Rectal smooth muscle tissue (tissue), 1 donor: ENCODE results near the gene PADI1.

Experiments used
- H3K27ac ChIP-seq: one replicate; pipeline ENCODE4 v1.7.0; 2013; ENCODE audit warnings: low read depth, low read length, inconsistent platforms
- H3K27me3 ChIP-seq: one replicate; pipeline ENCODE4 v1.7.0; 2013; ENCODE audit warnings: low read length; ENCODE audit not compliant: control insufficient read depth, insufficient read depth
- H3K36me3 ChIP-seq: one replicate; pipeline ENCODE4 v1.7.0; 2013; ENCODE audit warnings: low read length; ENCODE audit not compliant: control insufficient read depth, insufficient read depth
- H3K4me1 ChIP-seq: one replicate; pipeline ENCODE4 v1.7.0; 2013; ENCODE audit warnings: low read length; ENCODE audit not compliant: control insufficient read depth, insufficient read depth
- H3K4me3 ChIP-seq: one replicate; pipeline ENCODE4 v1.7.0; 2013; ENCODE audit warnings: low read length
- H3K9ac ChIP-seq: one replicate; pipeline ENCODE4 v1.7.0; 2013; ENCODE audit warnings: low read length

The PADI1 gene

GRCh38 chr1:17245816-17246325, 40.9 kb downstream of the PADI1 start:
- no peak overlapping the region for H3K4me3 ChIP-seq
- H3K27ac ChIP-seq, result no peak overlapping the region
- H3K36me3 ChIP-seq, result no peaks in the 10 kb centered on the region
- no peak overlapping the region for H3K9ac ChIP-seq
- no peaks in the 10 kb centered on the region for H3K4me1 ChIP-seq
- no peaks in the 10 kb centered on the region for H3K27me3 ChIP-seq

GRCh38 chr1:17246971-17247370, 42.0 kb downstream of the PADI1 start:
- no peaks in the 10 kb centered on the region for H3K4me1 ChIP-seq
- H3K9ac ChIP-seq, result no peak overlapping the region
- H3K27ac ChIP-seq, result no peak overlapping the region
- no peaks in the 10 kb centered on the region for H3K27me3 ChIP-seq
- H3K36me3 ChIP-seq, result no peaks in the 10 kb centered on the region
- H3K4me3 ChIP-seq, result no peak overlapping the region

GRCh38 chr1:17248781-17249180, 43.9 kb downstream of the PADI1 start, which contains the start of gene PADI3:
PADI3 (plus strand) TSS chr1:17249098; CDS start chr1:17249138, 40 bp downstream.
- Histone ChIP-seq H3K4me3 (no peak within 1 kb of the TSS), H3K9ac (no peak within 1 kb of the TSS), H3K36me3 (no peaks in the 10 kb centered on the region), H3K27ac (no peak within 1 kb of the TSS), H3K4me1 (no peaks in the 10 kb centered on the region), H3K27me3 (peaks cover 2% of the 10 kb centered on the region)

DNA sequence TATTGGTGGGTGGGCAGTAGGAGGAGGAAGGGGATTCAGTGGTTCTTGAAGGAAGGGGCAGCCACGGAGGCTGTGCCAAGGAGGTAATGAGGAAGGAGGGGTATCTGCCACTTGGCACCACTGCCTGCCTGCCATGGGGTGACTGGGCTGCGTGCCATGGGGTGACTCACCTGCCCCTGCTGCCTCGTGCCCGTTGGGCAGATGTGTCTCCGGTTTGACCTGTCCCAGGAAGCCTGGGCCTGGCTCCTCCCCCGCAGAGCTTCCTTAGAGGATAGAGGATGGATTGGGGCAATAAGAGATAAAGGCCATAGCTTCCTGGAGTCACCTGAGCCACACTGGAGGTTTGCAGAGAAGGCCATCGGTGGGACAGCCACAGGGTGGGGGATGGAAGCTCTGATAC, 45.7 kb downstream of the PADI1 start:
- Histone ChIP-seq H3K36me3 (no peaks in the 10 kb centered on the region), H3K4me1 (no peaks in the 10 kb centered on the region), H3K27ac (no peak overlapping the region), H3K4me3 (no peak overlapping the region), H3K27me3 (peaks cover 2% of the 10 kb centered on the region), H3K9ac (no peak overlapping the region)

GRCh38 chr1:17251246-17251645, 46.3 kb downstream of the PADI1 start:
- no peak overlapping the region for H3K9ac ChIP-seq
- H3K4me1 ChIP-seq, result no peaks in the 10 kb centered on the region
- peaks cover 2% of the 10 kb centered on the region for H3K27me3 ChIP-seq
- no peak overlapping the region for H3K4me3 ChIP-seq
- H3K36me3 ChIP-seq, result no peaks in the 10 kb centered on the region
- no peak overlapping the region for H3K27ac ChIP-seq

DNA sequence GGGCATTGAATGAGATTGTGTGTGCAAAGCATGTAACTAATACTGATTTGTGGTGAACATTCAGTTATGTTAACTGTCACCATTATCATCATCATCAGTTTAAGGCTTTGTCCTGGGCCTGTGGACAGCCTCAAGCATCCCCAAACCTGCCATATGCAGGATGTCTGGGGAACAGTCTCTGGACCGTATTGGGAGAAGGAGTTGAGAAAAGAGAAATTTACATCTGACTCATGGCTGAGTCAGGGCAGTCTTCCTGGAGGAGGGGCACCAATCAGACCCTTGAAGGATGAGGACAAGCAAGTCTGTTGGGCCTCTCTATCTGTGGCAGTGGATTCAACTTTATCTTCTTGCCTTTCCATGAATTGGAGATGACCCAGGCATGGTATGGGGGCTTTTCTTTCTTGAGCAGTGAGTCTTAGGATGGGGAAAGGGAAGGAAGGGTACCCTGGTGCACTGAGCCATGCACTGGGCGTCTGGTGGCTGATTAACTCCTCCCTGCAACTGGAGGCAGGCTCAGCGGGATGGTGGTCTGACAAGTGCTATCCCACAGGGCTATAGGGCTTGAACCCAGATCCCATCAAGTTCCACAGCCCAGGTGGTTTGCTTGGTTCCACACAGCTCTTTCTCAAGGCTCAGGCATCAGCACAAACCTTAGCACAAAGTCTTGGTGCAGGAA, 46.9 kb downstream of the PADI1 start:
- Histone ChIP-seq H3K4me3 (no peak overlapping the region), H3K4me1 (no peaks in the 10 kb centered on the region), H3K9ac (no peak overlapping the region), H3K27ac (no peak overlapping the region), H3K27me3 (peaks cover 2% of the 10 kb centered on the region), H3K36me3 (no peaks in the 10 kb centered on the region)

DNA sequence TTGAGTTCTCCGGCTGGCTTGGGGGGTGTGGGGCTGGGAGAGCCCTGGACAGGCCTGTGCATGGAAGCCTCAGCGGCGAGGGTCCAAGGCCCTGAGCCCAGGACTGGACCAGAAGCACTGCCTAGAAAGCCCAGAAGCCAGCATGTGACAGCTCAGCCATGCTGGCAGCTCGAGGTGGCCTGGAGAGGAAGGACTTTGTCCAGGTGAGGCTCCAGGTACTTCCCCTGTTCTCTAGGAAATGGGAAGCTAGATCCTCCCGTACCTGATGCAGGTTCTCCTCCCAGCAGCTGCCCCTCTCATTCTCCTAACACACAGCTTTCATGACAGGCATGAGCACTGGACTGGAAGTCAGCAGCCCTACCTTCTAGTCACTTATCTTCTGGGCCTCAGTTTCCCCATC, 50.4 kb downstream of the PADI1 start:
- no peak overlapping the region for H3K9ac ChIP-seq
- no peaks in the 10 kb centered on the region for H3K4me1 ChIP-seq
- H3K27ac ChIP-seq, result no peak overlapping the region
- H3K27me3 ChIP-seq, result peaks cover 2% of the 10 kb centered on the region
- H3K4me3 ChIP-seq, result no peak overlapping the region
- no peaks in the 10 kb centered on the region for H3K36me3 ChIP-seq

DNA sequence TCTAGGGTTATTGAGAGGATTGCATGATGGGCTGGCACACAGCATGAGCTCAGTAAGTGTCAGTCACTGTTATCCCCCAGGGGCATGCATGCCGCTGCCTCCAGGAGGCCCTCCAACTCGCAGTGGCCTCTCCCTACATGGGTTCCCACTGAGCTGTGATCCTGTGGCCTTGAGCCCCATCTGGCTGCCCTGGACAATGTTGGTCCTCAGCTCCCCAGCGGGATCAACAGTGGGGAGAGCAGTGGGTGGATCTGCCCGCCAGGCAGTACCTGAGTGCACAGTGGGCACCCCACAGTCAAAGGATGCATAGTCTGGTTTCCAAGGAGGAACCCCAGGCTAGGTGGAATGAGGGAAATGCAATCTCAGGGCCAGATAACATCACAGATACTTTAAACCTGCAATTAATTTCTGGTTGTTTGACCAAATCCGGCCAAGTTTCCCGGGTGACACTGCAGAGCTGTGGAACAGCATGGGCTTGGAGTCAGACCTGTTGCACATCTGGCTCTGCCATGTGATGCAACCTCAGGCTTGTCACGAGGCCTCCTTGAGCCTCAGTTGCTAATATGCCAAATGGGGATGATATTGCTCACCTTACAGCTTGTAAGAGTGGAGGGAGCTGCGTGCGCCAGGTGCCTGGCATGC, 53.3 kb downstream of the PADI1 start:
- H3K36me3 ChIP-seq, result no peaks in the 10 kb centered on the region
- H3K4me1 ChIP-seq, result no peaks in the 10 kb centered on the region
- H3K27me3 ChIP-seq, result peaks cover 1% of the 10 kb centered on the region
- no peak overlapping the region for H3K4me3 ChIP-seq
- H3K27ac ChIP-seq, result no peak overlapping the region
- no peak overlapping the region for H3K9ac ChIP-seq

DNA sequence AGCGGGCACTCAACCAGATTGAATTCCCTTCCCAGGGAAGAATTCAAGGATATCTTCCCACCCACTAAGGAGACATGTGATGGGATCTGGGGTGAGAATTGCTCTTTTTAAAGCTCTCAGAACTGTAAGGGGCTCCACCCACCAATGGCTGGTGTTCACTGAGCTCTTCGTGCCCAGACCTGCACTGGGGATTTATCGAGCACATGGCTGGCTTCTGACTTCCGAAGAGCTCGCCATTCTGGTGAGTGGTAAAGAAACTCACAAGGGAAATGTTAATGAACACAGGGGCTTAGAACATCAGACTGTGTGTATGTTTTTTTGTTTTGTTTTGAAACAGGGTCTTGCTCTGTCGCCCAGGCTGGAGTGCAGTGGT, 53.8 kb downstream of the PADI1 start:
- no peak overlapping the region for H3K4me3 ChIP-seq
- no peaks in the 10 kb centered on the region for H3K36me3 ChIP-seq
- no peak overlapping the region for H3K9ac ChIP-seq
- no peak overlapping the region for H3K27ac ChIP-seq
- no peaks in the 10 kb centered on the region for H3K4me1 ChIP-seq
- H3K27me3 ChIP-seq, result no peaks in the 10 kb centered on the region

DNA sequence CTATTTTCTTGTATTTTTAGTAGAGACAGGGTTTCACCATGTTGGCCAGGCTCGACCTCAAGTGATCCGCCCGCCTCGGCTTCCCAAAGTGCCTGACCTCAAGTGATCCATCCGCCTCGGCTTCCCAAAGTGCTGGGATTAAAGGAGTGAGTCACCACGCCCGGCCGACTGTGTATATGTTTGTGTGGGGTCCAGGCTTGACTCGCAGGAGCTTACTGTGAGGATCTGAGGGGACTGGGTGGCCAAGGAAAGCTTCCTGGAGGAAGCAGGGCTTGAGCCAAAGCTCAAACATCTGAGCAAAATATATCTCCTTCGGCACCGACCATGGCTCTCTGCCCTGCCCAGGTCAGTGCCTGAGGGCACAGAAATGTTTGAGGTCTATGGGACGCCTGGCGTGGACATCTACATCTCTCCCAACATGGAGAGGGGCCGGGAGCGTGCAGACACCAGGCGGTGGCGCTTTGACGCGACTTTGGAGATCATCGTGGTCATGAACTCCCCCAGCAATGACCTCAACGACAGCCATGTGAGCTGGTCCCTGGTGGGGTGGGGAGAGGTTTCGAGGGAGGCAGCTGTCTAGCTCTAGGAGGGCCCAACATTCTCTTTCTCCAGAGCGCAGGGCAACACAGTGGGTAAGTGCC, 54.4 kb downstream of the PADI1 start:
- Histone ChIP-seq H3K36me3 (no peaks in the 10 kb centered on the region), H3K27me3 (no peaks in the 10 kb centered on the region), H3K4me3 (no peak overlapping the region), H3K27ac (no peak overlapping the region), H3K9ac (no peak overlapping the region), H3K4me1 (no peaks in the 10 kb centered on the region)

GRCh38 chr1:17260264-17260663, 55.3 kb downstream of the PADI1 start:
- no peaks in the 10 kb centered on the region for H3K36me3 ChIP-seq
- no peak overlapping the region for H3K4me3 ChIP-seq
- no peaks in the 10 kb centered on the region for H3K4me1 ChIP-seq
- H3K9ac ChIP-seq, result no peak overlapping the region
- H3K27me3 ChIP-seq, result no peaks in the 10 kb centered on the region
- H3K27ac ChIP-seq, result no peak overlapping the region

DNA sequence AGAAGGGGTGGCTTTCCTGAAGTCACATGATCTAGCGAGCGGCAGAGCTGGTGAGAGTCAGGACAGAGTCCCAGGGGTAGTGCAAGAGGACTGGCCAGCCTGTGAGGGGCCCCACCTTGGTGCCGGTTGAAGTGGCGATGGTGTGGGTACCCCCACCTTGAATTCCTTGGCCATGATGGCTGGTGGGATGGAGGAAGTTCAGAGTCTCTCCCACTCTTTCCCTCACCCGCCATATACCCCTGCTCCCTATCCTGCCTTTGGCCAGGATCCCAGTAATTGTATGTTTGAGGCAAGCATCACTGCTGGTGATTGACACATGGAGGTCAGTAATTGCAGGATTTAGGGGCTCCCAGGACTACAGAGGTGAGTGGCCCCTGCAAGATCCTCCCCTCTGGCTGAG, 55.8 kb downstream of the PADI1 start:
- Histone ChIP-seq H3K27me3 (no peaks in the 10 kb centered on the region), H3K36me3 (no peaks in the 10 kb centered on the region), H3K4me3 (no peak overlapping the region), H3K4me1 (no peaks in the 10 kb centered on the region), H3K9ac (no peak overlapping the region), H3K27ac (no peak overlapping the region)
